K562 (cell line): ENCODE data around the gene NUP62. TPM values are rescaled to one million over a fixed set of nuclear protein-coding genes. Genes with fewer than 3 reads are reported as not detected.

Experiments used
- BACH1 ChIP-seq: fragments of 200-800 bp; sonication (Bioruptor generic); IDR thresholded peaks from 2 replicates; pipeline ENCODE4 v1.6.1; 2016; ENCODE audit warnings: missing genetic modification characterization, missing compliant biosample characterization
- DMBX1 ChIP-seq: fragments of 250-450 bp; sonication (Bioruptor Pico); IDR thresholded peaks from 2 replicates; pipeline ENCODE4 v1.8.0; 2022; ENCODE audit warnings: inconsistent platforms, mild to moderate bottlenecking, moderate library complexity, borderline replicate concordance
- FOS ChIP-seq: IDR thresholded peaks from 3 replicates; pipeline ENCODE4 v1.6.1; 2011; ENCODE audit not compliant: insufficient read length; ENCODE audit errors: extremely low read depth
- KHSRP ChIP-seq: fragments of 450-650 bp; IDR thresholded peaks from 2 replicates; pipeline ENCODE4 v1.6.1; 2017
- NFIX ChIP-seq: fragments of 250-450 bp; sonication (Bioruptor Pico); IDR thresholded peaks from 2 replicates; pipeline ENCODE4 v1.4.0; 2020; ENCODE audit warnings: low read depth, mild to moderate bottlenecking, moderate library complexity
- NR2C1 ChIP-seq, 2 experiments: fragments of 450-650 bp; IDR thresholded peaks; 2 replicates each; pipeline ENCODE4 v1.6.1; 2017; ENCODE audit warnings: mild to moderate bottlenecking in 2 of 2, antibody characterized with exemption in 1 of 2, inconsistent platforms in 1 of 2, missing compliant biosample characterization in 1 of 2, missing genetic modification characterization in 1 of 2
- PURB ChIP-seq: sonication (generic); formaldehyde crosslinking; IDR thresholded peaks from 2 replicates; pipeline ENCODE4 v1.9.0; 2021; ENCODE audit warnings: low read depth, mild to moderate bottlenecking, missing genetic modification reagents
- SMAD2 ChIP-seq: fragments of 150-350 bp; IDR thresholded peaks from 2 replicates; pipeline ENCODE4 v1.6.1; 2014; ENCODE audit warnings: low read depth, mild to moderate bottlenecking, low read length
- SMARCC2 ChIP-seq: fragments of 450-650 bp; IDR thresholded peaks from 2 replicates; pipeline ENCODE4 v1.6.1; 2017; ENCODE audit warnings: antibody characterized with exemption, moderate library complexity, mild to moderate bottlenecking, low read depth
- TCF7L2 ChIP-seq: fragments of 150-350 bp; IDR thresholded peaks from 2 replicates; pipeline ENCODE4 v1.6.1; 2016; ENCODE audit warnings: low read depth, mild to moderate bottlenecking, low read length, moderate library complexity
- WHSC1 ChIP-seq: IDR thresholded peaks from one replicate; pipeline ENCODE4 v1.6.1; 2012; ENCODE audit warnings: low read length, control low read depth, inconsistent platforms
- ZNF507 ChIP-seq: conservative IDR thresholded peaks from 2 replicates; pipeline ENCODE4 v1.6.1; 2017; ENCODE audit warnings: missing genetic modification characterization, missing compliant biosample characterization
- ZNF584 ChIP-seq: fragments of 200-800 bp; sonication (Bioruptor generic); IDR thresholded peaks from 2 replicates; pipeline ENCODE4 v1.6.1; 2016; ENCODE audit warnings: low read depth, mild to moderate bottlenecking, missing genetic modification characterization, missing compliant biosample characterization
- ZNF780A ChIP-seq: fragments of 250-450 bp; sonication (Bioruptor Pico); IDR thresholded peaks from 2 replicates; pipeline ENCODE4 v1.5.0; 2021; ENCODE audit warnings: mild to moderate bottlenecking
- polyA plus RNA-seq, 8 experiments: library from polyadenylated mRNA; depleted of rRNA in 4 of 8; stranded (reverse) in 5 of 8; unstranded in 3 of 8; fragments of >200 nt; fragmentation: Nextera tagmentation in 2 of 8; fragmentation: Illumina TruSeq in 1 of 8; extraction: Ambion mirVana in 2 of 8; extraction: Trizol in 1 of 8; gene quantifications; 2 replicates each; pipeline versions ENCODE4 v1.2.1 to v1.2.3, GENCODE V29; 2011 to 2014; ENCODE audit warnings: inconsistent platforms in 1 of 8, missing spikeins in 1 of 8
- total RNA-seq, 7 experiments: library from RNA; depleted of rRNA in 6 of 7; stranded (reverse); fragments of >200 nt in 6 of 7; fragmentation: Illumina TruSeq in 2 of 7; extraction: Trizol in 2 of 7; gene quantifications; 2 replicates each; pipeline versions ENCODE4 v1.2.1 to v1.2.3, GENCODE V29; 2011 to 2021; ENCODE audit warnings: low replicate concordance in 1 of 7
- TF ChIP-seq, protein P1 (sequence below): sonication (generic); formaldehyde crosslinking; IDR thresholded peaks from 2 replicates; pipeline ENCODE4 v1.8.1; 2023; ENCODE audit warnings: missing genetic modification reagents, mild to moderate bottlenecking, borderline replicate concordance
- TF ChIP-seq, protein P2 (sequence below): fragments of 250-450 bp; sonication (Bioruptor Pico); IDR thresholded peaks from 2 replicates; pipeline ENCODE4 v1.8.0; 2021; ENCODE audit warnings: moderate library complexity, mild to moderate bottlenecking, inconsistent platforms
- TF ChIP-seq, protein P3 (sequence below): IDR thresholded peaks from 2 replicates; pipeline ENCODE4 v1.6.1; 2012; ENCODE audit warnings: low read depth, low read length, improper control_type of control experiment, borderline replicate concordance
- TF ChIP-seq, protein P4 (sequence below): fragments of 250-450 bp; sonication (Bioruptor Pico); IDR thresholded peaks from 2 replicates; pipeline ENCODE4 v1.8.0; 2021; ENCODE audit warnings: borderline replicate concordance, mild to moderate bottlenecking, moderate library complexity; ENCODE audit not compliant: poor library complexity, severe bottlenecking

NUP62 gene
- total and polyA plus RNA-seq, 9 of the 15 experiments (the other 6 are each of a cell fraction or from before 2014, with no cell fraction given): 16.9 to 109 (median 66.0) TPM

DNA sequence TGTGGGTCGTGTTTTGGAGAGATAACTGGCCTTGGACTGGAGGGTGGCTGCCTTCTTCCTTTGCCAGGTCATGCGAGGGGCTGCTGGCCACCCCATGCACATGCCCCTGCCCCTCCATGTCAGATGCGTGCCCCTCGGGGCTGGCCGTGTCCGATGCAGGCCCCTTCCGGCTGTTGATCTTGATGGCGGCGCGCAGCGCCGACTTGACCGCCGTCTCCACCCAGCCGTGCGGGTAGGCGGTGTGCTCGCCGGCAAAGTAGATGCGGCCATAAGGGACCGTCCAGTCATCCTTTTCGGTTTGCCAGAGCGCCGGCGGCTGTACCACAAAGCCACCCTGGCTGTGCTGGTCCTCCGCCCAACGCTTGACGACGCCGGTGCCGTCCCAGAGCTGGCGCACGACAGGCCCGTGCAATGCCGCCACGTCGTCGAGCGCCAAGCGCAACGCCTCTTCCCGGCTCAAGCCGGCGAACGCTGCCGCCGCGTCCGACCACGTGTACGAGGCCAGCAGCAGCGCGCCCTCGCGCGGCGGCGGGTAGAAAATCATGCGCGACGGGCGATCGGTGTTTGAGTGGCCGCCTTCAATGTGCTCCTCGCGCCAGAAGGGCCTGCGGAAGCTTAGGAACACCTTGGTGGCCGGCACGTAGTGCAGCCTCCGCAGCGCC is 39.5 kb downstream of the NUP62 start (continued):
- TF ChIP-seq ZNF584 (CRISPR knock-in tag) (0 out of 2 replicates have a peak, but pooled peaks have one; percentile 71), ZNF780A (CRISPR knock-in tag) (no peak), SMARCC2 (no peak), NR2C1 (IDR thresholded peaks at IDR 0.05) (no peak), NR2C1 (tag; IDR thresholded peaks at IDR 0.05) (0 out of 2 replicates have a peak, but pooled peaks have one; percentile 14), TCF7L2 (no peak), SMAD2 (no peak), WHSC1 (no peak), ZNF507 (no peak), BACH1 (tag) (no peak), PURB (CRISPR knock-in tag) (no peak), KHSRP (no peak), NFIX (CRISPR knock-in tag) (no peak), DMBX1 (CRISPR knock-in tag) (peak; percentile 73; the same call in 1 of the 2 replicates), FOS (no peak)
- TF ChIP-seq, protein P1, sequence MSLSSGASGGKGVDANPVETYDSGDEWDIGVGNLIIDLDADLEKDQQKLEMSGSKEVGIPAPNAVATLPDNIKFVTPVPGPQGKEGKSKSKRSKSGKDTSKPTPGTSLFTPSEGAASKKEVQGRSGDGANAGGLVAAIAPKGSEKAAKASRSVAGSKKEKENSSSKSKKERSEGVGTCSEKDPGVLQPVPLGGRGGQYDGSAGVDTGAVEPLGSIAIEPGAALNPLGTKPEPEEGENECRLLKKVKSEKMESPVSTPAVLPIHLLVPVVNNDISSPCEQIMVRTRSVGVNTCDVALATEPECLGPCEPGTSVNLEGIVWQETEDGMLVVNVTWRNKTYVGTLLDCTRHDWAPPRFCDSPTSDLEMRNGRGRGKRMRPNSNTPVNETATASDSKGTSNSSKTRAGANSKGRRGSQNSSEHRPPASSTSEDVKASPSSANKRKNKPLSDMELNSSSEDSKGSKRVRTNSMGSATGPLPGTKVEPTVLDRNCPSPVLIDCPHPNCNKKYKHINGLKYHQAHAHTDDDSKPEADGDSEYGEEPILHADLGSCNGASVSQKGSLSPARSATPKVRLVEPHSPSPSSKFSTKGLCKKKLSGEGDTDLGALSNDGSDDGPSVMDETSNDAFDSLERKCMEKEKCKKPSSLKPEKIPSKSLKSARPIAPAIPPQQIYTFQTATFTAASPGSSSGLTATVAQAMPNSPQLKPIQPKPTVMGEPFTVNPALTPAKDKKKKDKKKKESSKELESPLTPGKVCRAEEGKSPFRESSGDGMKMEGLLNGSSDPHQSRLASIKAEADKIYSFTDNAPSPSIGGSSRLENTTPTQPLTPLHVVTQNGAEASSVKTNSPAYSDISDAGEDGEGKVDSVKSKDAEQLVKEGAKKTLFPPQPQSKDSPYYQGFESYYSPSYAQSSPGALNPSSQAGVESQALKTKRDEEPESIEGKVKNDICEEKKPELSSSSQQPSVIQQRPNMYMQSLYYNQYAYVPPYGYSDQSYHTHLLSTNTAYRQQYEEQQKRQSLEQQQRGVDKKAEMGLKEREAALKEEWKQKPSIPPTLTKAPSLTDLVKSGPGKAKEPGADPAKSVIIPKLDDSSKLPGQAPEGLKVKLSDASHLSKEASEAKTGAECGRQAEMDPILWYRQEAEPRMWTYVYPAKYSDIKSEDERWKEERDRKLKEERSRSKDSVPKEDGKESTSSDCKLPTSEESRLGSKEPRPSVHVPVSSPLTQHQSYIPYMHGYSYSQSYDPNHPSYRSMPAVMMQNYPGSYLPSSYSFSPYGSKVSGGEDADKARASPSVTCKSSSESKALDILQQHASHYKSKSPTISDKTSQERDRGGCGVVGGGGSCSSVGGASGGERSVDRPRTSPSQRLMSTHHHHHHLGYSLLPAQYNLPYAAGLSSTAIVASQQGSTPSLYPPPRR (CRISPR knock-in tag): peak; percentile 98
- TF ChIP-seq, protein P2, sequence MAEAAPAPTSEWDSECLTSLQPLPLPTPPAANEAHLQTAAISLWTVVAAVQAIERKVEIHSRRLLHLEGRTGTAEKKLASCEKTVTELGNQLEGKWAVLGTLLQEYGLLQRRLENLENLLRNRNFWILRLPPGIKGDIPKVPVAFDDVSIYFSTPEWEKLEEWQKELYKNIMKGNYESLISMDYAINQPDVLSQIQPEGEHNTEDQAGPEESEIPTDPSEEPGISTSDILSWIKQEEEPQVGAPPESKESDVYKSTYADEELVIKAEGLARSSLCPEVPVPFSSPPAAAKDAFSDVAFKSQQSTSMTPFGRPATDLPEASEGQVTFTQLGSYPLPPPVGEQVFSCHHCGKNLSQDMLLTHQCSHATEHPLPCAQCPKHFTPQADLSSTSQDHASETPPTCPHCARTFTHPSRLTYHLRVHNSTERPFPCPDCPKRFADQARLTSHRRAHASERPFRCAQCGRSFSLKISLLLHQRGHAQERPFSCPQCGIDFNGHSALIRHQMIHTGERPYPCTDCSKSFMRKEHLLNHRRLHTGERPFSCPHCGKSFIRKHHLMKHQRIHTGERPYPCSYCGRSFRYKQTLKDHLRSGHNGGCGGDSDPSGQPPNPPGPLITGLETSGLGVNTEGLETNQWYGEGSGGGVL (CRISPR knock-in tag): no peak
- TF ChIP-seq, protein P3, sequence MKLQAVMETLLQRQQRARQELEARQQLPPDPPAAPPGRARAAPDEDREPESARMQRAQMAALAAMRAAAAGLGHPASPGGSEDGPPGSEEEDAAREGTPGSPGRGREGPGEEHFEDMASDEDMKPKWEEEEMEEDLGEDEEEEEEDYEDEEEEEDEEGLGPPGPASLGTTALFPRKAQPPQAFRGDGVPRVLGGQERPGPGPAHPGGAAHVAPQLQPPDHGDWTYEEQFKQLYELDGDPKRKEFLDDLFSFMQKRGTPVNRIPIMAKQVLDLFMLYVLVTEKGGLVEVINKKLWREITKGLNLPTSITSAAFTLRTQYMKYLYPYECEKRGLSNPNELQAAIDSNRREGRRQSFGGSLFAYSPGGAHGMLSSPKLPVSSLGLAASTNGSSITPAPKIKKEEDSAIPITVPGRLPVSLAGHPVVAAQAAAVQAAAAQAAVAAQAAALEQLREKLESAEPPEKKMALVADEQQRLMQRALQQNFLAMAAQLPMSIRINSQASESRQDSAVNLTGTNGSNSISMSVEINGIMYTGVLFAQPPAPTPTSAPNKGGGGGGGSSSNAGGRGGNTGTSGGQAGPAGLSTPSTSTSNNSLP: no peak
- TF ChIP-seq, protein P4, sequence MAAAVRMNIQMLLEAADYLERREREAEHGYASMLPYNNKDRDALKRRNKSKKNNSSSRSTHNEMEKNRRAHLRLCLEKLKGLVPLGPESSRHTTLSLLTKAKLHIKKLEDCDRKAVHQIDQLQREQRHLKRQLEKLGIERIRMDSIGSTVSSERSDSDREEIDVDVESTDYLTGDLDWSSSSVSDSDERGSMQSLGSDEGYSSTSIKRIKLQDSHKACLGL (CRISPR knock-in tag): peak; percentile 74
